ENCODE data around the gene KAZN.

Gene KAZN

DNA sequence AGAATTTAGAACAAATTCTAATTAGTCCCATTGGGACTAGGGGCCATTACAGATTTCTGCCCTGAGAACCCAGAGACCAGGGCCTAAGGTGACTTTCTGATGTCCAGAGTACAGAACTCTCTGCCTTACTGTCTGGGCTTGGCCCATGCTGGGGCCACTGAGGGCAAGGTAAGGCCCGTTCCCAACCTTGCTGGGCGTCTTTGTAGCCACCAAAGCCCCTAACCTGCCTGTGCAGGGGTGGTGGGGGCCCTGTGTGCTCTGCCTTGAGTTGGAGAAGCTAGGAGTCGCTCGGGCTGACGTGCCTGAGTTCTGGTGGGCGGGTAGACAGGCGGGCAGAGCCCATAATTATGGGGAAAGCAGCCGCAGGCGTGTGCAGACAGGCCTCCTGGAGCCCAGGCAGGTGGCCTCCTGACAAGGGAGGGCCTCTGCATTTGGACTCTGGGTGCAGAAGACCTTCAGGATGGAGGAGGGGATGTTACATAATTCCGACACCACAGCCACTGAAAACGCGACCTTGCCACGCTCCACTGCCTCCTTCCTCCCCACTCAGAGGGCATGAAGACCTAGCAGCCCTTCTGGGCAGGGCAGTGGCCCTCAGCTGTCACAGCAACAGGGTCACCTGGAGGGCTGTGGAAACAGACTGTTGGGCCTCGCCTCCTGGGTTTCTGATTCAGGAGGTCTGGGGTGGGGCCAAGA, 315.1 kb downstream of the KAZN start:
- no peak for DNase-seq (ENCODE audit: low read depth)

DNA sequence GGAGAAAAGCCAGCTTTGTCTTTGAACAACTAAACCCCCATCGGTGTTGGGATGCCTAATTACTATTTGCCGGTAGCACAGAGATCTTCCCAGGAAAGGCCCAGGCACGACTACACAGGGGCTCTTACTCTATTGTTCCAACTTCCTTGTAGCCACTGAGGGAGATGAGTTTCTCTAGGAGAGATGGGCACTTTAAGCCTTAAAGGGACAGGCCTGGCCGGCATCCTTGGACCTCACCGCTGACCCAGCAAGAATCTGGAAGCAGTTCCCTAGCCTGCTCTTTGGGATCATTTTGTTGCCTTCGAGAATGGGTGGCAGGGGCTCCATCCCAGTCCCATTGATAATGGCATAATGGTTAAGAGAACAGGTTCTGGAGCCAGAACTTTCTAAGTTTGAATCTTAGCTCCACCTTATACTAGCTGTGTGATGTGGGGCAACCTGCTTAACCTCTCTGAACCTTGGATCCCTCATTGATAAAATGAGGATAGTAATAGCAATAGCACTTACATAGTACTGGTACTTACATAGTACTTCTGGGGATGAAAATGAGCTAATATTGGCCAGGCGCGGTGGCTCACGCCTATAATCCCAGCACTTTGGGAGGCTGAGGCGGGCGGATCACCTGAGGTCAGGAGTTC, 316.0 kb downstream of the KAZN start:
- no peak for DNase-seq (ENCODE audit: low read depth)

DNA sequence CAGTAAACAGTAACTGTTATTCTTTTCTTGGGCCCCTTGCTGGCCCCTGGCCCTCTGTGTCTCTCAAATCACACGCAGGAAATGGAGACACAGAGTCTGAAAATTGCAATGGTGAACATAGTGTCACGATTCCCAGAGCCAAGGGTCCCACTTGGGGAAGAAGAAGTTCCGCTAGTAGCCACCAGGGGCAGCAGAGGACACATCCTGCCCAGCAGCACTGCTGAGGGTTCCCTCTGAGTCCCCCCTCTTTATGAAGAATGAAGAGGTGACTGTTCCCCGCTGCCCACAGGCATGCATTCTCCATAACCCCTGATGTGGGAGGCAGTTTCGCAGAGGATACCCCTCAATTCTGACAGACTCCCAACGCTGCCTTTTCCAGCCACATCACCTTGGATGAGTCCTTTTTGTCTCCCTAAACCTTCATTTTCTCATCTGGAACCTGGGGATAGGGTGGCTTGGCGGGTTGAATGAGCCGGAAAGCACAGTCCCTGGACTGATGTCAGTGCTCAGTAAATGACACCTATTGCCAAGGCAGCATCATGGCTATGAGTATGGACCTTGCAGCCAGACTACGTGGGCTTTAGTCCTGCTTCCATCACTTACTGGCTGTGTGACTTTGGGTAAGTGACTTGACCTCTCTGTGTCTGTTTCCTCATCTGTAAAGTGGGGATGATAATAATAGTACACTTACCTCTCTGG, 317.0 kb downstream of the KAZN start:
- peak; percentile 65 for DNase-seq (ENCODE audit: low read depth)

DNA sequence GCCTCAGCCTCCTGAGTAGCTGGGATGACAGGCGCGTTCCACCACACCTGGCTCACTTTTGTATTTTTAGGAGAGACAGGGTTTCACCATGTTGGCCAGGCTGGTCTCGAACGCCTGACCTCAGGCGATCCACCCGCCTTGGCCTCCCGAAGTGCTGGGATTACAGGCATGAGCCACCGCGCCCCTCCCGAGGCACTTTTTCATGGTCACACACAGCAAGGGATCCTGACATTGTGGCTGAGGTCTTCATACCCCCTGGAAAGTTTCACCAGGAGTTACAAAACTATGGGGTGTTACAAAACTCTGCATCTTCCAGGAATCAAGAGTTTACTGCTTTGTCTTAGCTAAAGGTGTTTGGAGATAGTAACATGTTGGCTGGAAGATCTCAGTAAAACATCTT, 320.8 kb downstream of the KAZN start:
- no peak for DNase-seq (ENCODE audit: low read depth)

DNA sequence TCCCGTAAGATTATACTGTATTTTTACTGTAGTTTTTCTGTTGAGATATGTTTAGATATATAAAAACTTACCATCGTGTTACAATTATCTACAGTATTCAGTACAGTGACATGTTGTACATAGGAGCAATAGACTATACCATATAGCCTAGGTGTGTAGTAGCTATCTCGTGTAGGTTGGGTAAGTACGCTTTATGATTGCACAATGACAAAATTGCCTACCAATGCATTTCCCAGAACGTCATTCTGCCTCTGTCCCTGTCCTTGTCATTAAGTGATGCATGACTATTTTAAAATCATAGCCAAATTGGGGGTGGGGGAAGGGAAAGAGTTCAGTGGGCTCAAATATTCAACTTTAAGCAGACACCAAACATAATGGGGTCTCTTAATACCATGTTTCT, 321.3 kb downstream of the KAZN start:
- no peak for DNase-seq (ENCODE audit: low read depth)

DNA sequence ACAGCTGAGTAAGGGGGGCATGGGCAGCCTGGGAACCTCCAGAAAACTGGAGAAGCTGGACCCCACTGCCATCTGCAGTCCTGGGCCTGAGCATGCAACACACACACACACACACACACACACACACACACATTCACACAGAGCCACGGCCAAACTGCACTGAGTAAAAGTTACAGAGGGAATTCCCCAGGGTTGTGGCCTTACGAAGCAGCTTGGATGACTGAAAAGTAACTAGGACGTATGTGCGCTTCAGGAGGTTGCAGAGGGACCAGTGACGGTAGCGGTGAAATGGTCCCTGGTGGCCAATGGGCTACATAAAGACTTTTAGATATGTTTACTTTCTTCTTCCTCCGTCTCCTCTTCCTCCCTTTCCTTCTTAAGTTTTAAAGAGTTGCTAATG, 322.6 kb downstream of the KAZN start:
- DNase-seq (ENCODE audit: low read depth): no peak

DNA sequence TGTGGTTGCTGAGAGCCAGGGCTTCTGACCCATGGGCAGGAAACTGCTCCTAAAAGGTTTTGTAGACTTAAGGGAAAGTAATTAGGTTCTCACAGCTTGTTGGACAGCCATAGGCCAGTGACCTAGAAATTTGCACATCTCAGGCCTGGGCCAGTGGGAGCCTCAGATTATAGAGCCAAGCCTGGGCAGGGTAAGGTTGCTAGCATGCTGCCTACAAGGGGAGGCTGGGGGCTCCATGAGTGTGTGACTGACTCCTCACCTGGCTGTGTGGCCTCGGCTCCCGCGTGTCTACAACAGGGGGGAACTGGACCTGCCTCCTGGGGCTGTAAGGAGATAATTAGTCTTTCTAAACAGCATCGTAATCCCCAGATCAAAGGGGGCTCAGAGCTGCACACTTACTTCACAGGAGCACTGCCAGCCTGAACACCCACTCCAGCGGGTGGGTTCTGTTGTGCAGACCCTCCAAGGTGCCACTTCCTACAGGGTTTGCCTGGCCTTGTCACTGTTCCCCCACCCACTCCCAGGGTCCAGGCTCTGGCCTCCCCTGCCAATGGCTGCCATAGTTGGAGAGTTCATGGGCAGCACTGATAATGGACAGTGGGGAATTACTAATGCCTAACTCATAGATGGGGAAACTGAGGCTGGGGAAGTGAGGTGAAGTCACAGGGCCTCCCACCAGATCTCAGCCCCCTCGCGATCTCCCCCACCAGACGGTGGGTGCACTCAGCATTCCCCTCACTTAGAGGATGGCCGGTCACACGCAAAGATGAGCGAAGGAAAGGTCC, 324.6 kb downstream of the KAZN start:
- DNase-seq (ENCODE audit: low read depth): no peak

DNA sequence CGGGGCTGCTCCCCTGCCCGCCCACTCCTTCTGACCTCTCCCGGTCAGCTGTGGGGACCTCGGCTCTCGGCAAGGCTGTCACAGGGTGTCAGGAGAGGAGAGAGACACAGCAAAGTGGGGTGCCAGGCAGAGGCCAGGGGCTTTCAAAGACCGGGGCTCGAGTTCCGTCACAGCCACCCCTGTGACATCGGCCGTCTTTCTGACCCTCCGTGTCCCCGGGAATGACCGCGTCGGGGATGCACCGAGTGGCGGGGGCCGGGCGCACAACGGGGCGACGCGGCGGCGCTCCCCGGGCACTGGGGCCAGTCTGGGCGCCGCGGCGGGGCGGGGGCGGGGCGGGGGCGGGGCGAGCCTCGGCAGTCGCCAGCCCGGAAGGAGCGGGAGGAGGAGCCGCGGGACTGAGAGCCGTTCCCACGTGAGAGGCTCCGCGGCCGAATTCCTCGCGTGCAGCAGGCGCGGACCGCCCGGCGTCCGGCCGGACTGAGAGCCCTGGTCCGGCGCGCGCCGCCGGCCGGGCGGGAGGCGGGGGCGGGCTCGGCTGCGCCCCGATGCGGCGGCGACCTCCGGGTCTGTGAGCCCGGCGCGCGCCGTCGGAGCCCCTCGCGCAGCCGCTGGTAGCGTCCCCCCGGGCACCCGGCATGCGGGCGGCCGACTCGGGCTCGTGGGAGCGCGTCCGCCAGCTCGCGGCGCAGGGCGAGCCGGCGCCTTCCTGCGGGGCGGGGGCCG, 325.4 kb downstream of the KAZN start:
- DNase-seq (ENCODE audit: low read depth): peak; percentile 73

DNA sequence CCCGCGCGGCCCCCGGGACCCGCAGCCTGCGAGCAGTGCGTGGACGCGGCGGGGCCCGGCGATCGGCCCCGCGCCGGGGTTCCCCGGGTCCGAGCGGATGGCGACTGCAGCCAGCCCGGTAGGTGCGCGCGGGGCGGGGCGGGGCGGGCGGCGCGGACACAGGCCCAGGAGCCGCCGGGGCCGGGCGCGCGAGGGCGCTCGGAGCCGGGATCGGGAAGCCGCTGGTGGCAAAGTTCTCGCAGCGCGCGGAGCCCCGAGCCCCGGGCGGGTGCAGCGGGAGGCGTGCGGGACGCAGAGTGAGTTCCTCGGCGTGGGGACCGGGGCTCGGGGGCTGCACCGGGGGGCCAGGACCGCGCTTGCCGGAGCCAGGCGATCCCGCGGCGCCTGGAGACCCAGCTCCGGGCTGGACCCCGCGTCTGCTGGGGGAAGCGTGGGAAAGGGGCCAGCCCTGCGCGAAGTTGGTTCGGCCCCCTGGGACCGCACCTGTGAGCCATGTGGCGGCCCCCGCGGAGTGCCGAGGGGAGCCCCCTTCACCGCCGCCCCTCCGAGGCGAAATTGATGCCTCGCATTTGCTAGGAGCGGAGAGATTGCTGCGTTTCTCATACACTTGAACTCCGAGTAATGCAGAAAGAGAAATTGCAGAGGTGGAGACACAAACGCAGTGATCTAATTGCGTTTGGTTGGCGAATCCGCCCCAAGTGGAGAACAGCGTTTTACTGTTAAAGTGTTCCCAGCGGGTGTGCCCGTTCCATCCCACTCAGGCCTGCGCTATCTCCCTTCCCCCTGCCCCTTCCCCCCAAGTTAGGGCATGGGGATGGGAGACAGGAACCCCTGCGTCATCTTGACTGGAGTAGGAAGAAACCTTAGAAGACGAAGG, 326.2 kb downstream of the KAZN start:
- no peak for DNase-seq (ENCODE audit: low read depth)

DNA sequence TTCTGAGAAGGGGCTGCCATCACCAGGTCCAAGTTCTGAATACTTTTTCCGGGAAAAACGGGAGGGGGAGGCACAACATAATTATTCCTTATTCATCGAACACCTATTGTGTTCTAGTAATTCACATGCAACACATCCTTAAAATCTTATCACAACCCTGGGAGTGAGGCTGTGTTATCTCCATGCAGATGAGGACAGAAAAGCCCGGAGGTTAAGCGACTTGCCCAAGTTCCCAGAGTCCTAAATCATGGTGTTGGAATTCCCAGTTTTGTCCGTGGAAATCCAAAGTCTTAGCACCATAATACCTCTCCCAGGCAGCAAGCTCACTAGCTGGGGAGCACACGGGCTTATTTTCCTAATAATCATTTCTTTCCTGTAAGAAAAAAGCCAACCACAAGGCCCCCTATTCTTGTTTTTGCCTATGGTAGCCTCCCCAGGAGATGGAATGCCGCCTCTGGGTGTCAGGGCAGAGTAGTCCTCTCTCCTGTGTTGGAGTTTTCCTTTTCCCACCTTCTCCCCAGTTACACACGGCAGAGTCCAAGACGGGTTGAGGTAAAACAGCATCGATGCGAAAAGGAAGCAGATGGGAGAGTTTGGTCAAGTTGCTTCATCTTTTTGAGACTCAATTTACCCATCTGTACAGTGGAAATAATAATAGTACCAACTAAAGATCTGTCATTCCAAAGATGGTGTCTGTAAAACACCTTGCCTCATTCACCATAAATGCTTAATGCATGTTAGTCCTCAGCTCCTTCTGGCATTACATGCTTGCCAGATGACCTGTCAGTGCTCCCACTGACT, 327.1 kb downstream of the KAZN start:
- DNase-seq (ENCODE audit: low read depth): no peak

DNA sequence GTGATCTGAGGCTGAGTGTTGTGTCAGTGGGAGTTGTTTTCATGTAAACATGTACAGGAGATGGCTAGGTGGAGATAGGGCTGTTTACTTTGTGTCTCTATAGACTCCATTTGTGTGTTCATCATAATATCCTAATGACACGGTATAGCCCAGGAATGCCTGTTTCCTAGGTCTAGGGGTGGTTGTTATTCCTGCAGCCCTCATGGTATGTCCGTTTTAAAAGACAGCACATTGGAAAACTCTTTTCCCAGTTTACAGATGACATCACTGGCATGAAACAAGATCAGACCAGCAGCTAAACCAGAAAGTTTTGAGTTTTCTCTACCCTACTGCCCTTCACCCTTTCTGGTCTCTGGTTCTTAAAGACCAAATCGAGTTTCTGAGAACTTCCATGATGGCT, 327.7 kb downstream of the KAZN start:
- no peak for DNase-seq (ENCODE audit: low read depth)

DNA sequence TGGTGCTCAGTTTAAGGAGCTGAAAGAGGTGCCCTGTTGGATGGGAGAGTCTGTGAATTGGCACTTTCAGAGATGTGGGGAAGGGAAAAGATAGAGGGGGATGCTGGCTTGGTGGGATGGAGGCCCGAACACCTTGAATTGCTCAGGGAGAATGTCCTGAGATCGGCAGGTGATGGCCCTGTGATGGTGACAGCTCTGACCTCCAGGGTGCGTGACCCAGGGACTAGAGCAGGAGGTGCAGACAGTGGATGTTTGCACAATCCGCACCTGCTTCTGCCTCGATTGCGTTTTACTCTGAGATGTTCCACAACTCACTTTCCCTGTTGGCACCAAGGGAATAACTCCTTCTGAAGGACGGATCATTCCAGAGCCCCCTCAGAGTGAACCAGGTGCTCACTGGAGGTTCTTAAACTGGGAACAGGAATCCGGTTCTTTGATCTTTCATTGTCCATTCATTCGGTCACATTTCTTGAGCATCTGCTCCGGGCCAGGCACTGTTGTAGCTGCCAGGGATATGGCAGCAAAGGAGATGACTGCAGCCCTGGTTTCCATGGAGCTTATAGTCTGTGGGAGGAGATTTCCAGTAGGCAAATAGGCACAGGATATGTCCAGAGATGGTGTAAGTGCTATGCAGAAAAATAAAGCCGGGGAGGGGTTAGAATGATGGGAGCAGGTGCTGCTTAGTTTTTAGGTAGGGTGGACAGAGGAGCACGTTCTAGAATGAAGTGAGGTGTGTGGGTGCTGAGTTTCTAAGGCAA, 328.5 kb downstream of the KAZN start:
- no peak for DNase-seq (ENCODE audit: low read depth)

DNA sequence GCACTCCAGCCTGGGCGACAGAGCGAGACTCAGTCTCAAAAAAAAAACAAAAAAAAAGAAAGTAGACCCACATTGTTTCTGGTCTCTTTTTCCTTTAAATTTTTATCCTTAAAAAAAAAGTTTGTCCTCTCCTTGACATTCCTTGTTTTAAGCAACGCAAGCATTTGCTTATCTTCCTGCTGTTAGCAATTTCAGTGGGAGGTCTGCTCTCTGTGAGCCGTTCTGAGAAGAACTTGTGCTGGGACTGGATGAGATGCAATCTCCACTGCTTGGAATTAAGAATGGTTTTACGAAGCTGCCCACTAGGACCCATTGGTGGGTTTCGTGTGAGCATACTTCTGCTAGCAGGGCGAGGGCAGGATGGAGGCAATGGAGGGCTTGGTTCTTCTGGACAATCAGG, 329.9 kb downstream of the KAZN start:
- no peak for DNase-seq (ENCODE audit: low read depth)

DNA sequence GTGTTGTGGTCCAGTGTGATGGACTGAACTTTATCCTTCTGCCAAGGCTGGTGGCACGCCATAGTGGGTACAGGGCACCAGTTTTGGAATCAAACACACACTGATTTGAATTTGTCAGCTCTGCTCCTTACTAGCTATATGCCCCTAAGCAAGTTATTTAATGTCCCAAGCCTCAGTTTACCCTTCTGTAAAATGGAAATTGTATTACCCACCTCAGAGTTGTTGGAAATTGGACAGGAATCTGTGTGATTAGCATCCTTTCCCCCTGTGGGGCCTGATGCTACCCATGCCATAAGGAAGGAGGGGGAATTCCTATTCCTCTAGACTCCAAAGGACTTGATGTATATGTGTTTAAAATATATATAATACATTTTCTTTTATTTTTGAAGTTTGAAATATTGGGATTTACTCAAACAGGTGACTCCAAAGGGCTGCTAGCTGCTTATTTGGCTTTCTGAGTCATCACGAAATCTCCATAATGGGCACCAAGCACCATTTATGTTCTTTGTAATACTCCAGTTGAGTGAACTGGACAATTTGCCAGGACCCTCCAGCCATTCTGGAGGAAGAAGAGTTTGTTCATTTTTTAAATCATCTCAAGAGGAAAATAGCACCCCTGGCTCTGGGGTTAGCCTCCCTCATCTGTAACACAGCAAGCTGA, 330.5 kb downstream of the KAZN start:
- no peak for DNase-seq (ENCODE audit: low read depth)

DNA sequence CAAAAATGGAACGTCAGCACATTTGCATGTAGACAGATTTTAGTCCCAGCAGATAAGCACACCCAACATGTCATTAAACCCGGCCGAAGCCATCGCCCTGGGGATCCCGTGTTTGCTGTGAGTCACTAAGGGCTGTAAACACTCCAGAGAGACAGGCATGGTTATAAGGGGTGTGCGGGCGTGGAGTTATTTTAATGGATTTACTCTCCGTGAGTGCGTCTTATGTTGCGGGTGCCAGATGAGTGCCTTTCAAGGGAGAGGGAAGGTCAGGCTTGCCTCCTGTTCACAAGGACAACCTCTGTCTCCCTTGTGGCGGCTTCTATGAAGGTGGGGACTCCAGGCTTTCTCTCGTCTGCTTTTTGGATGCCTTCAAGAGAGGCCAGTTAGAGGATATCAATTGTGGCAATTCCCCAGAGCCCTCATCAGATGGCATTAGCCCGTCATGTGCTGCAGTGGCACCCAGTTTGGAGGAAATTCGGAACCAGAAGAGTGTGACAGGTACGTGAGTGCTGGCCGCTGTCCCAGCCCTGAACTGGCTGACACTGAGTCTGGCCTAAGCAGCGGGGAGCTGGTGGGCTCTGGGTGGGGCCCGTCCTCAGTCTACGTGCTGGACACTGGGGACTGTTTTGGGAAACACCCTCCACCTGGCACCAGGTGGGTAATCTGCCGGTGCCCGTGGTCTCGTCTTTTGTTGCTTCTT, 331.2 kb downstream of the KAZN start:
- no peak for DNase-seq (ENCODE audit: low read depth)

DNA sequence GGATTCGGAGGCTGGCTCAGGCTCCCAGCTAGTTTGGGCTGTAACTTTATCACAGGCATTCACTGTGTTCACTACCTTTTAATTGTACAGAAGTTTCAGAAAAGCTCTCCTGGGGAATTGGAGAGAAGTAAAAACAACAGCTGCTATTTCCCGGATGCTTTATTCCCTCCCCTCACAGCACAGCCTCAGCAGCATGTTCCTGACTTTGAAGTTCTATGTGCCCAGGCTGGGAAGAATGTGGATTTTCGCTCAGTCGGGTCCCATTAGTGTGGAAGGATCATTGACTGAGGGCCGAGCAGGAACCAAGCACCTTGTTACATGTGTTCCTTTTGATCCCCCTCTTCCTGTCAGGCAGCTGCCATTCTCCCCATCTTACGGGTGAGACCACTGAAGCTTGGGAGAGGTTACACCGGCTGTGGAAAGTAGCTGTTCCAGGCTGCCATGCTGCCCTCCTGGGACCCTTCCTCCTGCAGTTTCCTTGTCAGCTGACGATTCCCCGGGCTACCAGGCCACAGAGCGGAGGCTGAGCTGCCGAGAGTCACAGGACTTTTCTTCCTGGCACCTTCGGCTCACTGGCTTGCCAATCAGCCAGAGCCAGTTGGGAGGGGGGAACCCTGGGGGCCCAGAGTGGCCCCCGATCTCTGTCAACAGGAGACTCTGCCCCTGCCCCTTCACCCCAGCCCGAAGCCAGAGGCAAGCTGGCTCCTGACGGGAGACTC, 331.9 kb downstream of the KAZN start:
- DNase-seq (ENCODE audit: low read depth): no peak

DNA sequence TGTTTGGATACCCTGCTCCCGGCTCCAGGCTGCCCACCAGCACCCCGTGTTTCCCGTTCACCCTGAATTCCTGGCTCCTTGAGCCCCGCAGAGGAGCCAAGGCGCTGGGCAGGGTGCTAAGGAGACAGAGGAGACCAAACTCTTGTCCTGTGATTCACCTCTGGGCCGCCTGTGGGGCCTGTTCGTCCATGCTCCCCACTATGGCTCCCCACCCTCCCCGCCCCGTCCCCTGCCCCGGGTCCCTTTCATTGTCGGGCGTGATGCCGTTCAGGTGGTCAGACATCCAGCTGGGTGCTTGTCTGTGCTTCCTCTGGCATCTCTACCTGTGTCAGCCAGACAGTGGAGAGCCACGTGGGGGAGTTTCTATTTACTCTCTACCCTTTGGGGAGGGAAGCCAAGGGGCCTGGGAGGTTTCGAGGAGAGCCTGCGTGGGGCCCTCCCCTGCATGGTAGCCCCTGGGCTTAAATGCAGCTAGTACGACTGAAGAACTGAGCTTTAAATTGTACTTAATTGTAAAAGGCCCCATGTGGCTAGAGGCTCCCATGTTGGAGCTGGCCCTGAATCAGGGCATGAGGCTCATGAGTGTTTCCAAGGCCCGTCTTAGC, 333.7 kb downstream of the KAZN start:
- DNase-seq (ENCODE audit: low read depth): no peak

Data from CMK (cell line).